ENCODE data around the gene PHETA1.

GRCh38 chr12:111349101-111349747, 19.7 kb downstream of the PHETA1 start:
- TF ChIP-seq, protein P1, sequence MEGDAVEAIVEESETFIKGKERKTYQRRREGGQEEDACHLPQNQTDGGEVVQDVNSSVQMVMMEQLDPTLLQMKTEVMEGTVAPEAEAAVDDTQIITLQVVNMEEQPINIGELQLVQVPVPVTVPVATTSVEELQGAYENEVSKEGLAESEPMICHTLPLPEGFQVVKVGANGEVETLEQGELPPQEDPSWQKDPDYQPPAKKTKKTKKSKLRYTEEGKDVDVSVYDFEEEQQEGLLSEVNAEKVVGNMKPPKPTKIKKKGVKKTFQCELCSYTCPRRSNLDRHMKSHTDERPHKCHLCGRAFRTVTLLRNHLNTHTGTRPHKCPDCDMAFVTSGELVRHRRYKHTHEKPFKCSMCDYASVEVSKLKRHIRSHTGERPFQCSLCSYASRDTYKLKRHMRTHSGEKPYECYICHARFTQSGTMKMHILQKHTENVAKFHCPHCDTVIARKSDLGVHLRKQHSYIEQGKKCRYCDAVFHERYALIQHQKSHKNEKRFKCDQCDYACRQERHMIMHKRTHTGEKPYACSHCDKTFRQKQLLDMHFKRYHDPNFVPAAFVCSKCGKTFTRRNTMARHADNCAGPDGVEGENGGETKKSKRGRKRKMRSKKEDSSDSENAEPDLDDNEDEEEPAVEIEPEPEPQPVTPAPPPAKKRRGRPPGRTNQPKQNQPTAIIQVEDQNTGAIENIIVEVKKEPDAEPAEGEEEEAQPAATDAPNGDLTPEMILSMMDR (conservative IDR thresholded peaks at IDR 0.05): no peak
- TF ChIP-seq EZH2 (IDR thresholded peaks at IDR 0.05; ENCODE audit: low read depth): no peak

Data from PC-9 (cell line).